Adipose tissue (tissue), 3 donors: ENCODE measurements around the gene HDHD5. TPM values are rescaled to one million over a fixed set of nuclear protein-coding genes. Genes with fewer than 3 reads are reported as not detected.

Experiments
- H3K27ac ChIP-seq: one replicate; pipeline ENCODE4 v1.5.1; 2013; ENCODE audit warnings: low read depth, low read length
- WGBS, 3 donors: extraction: QIAGEN DNeasy Blood & Tissue Kit; methylation state at CpG; one replicate each; pipeline ENCODE4 v1.1.7; 2013; 5-methylcytosine and 5-hydroxymethylcytosine counted together
- polyA plus RNA-seq, 3 donors: library from polyadenylated mRNA; stranded (reverse); fragments of 200-250 nt; gene quantifications; one replicate each; pipeline ENCODE4 v1.2.3, GENCODE V29; 2013
- donor health status: healthy with polysubstance abuse.
- donor health status: Bipolar disorder and iron deficiency.
- donor health status: healthy.

The HDHD5 gene
- 10 to 100 TPM; 24.1 to 39.1 (median 26.3) TPM for polyA plus RNA-seq

GRCh38 chr22:17158568-17159503 is at the start of gene HDHD5:
HDHD5 (minus strand) TSS chr22:17159277; CDS start chr22:17159251, 26 bp downstream.
- WGBS, 3 donors = 0 to 1% (median 0%) methylated on average over 84 to 114 of the region's 114 CpGs

GRCh38 chr22:17205432-17205831 is 46.4 kb upstream of the HDHD5 start:
- H3K27ac ChIP-seq = no peak overlapping the region
- 49 to 73% (median 69%) methylated on average over 7 of the region's 7 CpGs for WGBS, 3 donors

More at GRCh38 chr22:17158568-17159503, at the start of gene HDHD5:
- H3K27ac ChIP-seq = peak within 1 kb of the TSS; percentile 42

- WGBS, 3 donors = 15 to 52% (median 49%) methylated on average over 8 of the region's 8 CpGs
- H3K27ac ChIP-seq = no peak overlapping the region
Measured at GRCh38 chr22:17201285-17201945, 42.3 kb upstream of the HDHD5 start.

- 21 to 30% (median 29%) methylated on average over 17 to 20 of the region's 20 CpGs for WGBS, 3 donors
- H3K27ac ChIP-seq = no peak overlapping the region
Measured at GRCh38 chr22:17199003-17199731, 40.1 kb upstream of the HDHD5 start.

GRCh38 chr22:17198170-17199002 is 39.3 kb upstream of the HDHD5 start:
- H3K27ac ChIP-seq = no peak overlapping the region
- WGBS, 3 donors = 43 to 58% (median 52%) methylated on average over 29 of the region's 29 CpGs

- 69 to 89% (median 76%) methylated on average over 7 of the region's 7 CpGs for WGBS, 3 donors
- H3K27ac ChIP-seq = no peak overlapping the region
Measured at GRCh38 chr22:17194213-17194612, 35.1 kb upstream of the HDHD5 start.

- no peak overlapping the region for H3K27ac ChIP-seq
- WGBS, 3 donors = 87 to 100% (median 96%) methylated on average over 5 of the region's 5 CpGs
Measured at GRCh38 chr22:17192186-17192585, 33.1 kb upstream of the HDHD5 start.

- H3K27ac ChIP-seq = no peak overlapping the region
- WGBS, 3 donors = 70 to 88% (median 83%) methylated on average over 12 of the region's 12 CpGs
Measured at GRCh38 chr22:17191163-17191784, 32.2 kb upstream of the HDHD5 start.

GRCh38 chr22:17190702-17191101 is 31.6 kb upstream of the HDHD5 start:
- 78 to 93% (median 91%) methylated on average over 10 of the region's 10 CpGs for WGBS, 3 donors
- H3K27ac ChIP-seq = no peak overlapping the region

- WGBS, 3 donors = 92 to 94% (median 94%) methylated on average over 8 of the region's 8 CpGs
- no peak overlapping the region for H3K27ac ChIP-seq
Measured at GRCh38 chr22:17176715-17177114, 17.6 kb upstream of the HDHD5 start.

GRCh38 chr22:17172029-17172833 is 13.2 kb upstream of the HDHD5 start:
- H3K27ac ChIP-seq = no peak overlapping the region
- WGBS, 3 donors = 38 to 57% (median 57%) methylated on average over 24 of the region's 24 CpGs

- no peak overlapping the region for H3K27ac ChIP-seq
- WGBS, 3 donors = 1% methylated on average over 67 to 83 of the region's 83 CpGs
Measured at GRCh38 chr22:17171153-17172028, 12.3 kb upstream of the HDHD5 start.

- H3K27ac ChIP-seq = no peak overlapping the region
- 27 to 54% (median 43%) methylated on average over 7 of the region's 7 CpGs for WGBS, 3 donors
Measured at GRCh38 chr22:17167486-17167885, 8.4 kb upstream of the HDHD5 start.

GRCh38 chr22:17164392-17165024 is 5.4 kb upstream of the HDHD5 start:
- no peak overlapping the region for H3K27ac ChIP-seq
- WGBS, 3 donors = 81 to 92% (median 89%) methylated on average over 3 of the region's 3 CpGs

- no peak overlapping the region for H3K27ac ChIP-seq
- 69 to 89% (median 71%) methylated on average over 8 of the region's 8 CpGs for WGBS, 3 donors
Measured at GRCh38 chr22:17162731-17163130, 3.7 kb upstream of the HDHD5 start.
